ENCODE data around the gene COG7. TPM values are rescaled to one million over a fixed set of nuclear protein-coding genes. Genes with fewer than 3 reads are reported as not detected.

Gene COG7
- polyA plus RNA-seq, 1 experiment = 31.2 TPM

Small RNAs within 50 kb of the gene (small RNA-seq; reads per million reads assigned to genes)
- gene RF00072 (ENCODE audit: insufficient read length, low read depth, low replicate concordance) = not detected

Other genes starting within 250 kb of the COG7 start
- not detected in 2 replicates for gene SCNN1B, start 150.9 kb downstream of the COG7 start, polyA plus RNA-seq (2011; rRNA removed)
- 19.0 and 26.4 TPM in 2 replicates for gene GGA2, start 57.3 kb upstream of the COG7 start, polyA plus RNA-seq (2011; rRNA removed)
- 27.8 and 28.8 TPM in 2 replicates for gene EARS2, start 104.2 kb upstream of the COG7 start, polyA plus RNA-seq (2011; rRNA removed)
- gene UBFD1, start 104.5 kb upstream of the COG7 start, polyA plus RNA-seq (2011; rRNA removed) = 61.4 and 78.9 TPM in 2 replicates
- gene NDUFAB1, start 143.1 kb upstream of the COG7 start, polyA plus RNA-seq (2011; rRNA removed) = 64.6 and 71.9 TPM in 2 replicates
- 3.2 and 5.7 TPM in 2 replicates for gene PALB2, start 188.1 kb upstream of the COG7 start, polyA plus RNA-seq (2011; rRNA removed)
- 54.0 and 79.1 TPM in 2 replicates for gene DCTN5, start 188.3 kb upstream of the COG7 start, polyA plus RNA-seq (2011; rRNA removed)
- 21.7 and 54.0 TPM in 2 replicates for gene PLK1, start 225.7 kb upstream of the COG7 start, polyA plus RNA-seq (2011; rRNA removed)

All from BJ (cell line).